Brain pericyte (primary cell): ENCODE data around the gene AJAP1.

Experiments used
- DNase-seq: peaks from one replicate; pipeline ENCODE4 v3.0.0-alpha.2; 2012; ENCODE audit warnings: low read depth, low spot score

AJAP1 gene

DNA sequence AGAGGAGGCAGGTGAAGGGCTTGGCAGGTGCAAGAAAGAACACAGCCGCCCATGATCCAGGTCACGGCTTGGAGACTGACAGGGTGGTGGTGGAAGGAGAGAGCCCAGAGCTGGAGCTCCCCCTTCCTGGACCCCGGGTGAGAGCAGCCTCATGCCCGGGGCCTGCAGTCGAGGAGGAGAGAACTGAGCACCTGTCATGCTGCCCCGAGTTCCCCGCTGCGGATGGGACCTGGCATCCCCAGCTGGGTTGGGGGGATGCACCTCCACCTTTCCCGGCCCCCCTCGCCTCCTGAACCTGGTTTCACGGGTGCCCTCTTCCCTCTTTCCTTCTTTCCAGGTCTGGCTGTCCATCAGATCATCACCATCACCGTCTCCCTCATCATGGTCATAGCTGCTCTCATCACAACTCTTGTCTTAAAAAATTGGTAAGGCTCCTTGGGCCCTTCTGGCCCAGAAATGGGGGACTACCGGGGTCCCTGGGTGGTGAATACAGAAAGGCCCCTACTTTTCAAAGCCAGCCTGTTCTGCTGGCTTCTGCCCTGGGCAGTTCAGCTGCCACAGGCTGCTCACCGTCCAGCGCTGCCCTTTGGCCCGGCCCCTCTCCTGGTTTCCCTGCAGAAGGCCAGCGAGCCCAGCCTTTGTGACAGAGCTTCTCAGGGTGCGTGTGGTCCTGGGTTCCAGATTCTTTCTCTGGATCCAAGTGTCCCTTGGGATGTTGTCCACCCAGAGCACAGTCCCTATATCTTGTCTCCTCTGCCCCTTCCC lies 115.3 kb downstream of the AJAP1 start:
- no peak for DNase-seq

GRCh38 chr1:4770713-4771112 lies 116.3 kb downstream of the AJAP1 start:
- DNase-seq: no peak

- no peak for DNase-seq
Observed at GRCh38 chr1:4771267-4771666, 116.9 kb downstream of the AJAP1 start.

DNA sequence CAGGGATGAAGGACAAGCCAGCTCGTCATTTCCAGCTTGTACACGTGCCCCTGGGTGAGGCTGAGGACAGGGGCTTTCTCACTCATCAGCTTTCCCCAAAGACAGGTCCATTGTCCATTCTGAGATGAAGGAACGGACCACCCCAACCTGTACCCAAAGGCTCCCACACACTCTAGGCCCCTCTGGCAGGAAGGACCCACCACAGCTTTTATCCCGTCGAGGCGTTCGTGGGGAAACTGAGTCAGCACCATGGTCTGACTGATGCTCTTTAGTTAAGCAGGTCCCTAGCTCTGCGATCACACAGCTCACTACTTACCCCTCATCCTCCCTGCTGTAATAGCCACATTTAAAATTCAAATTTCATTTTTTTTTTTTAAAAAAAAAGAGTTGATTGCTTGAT lies 117.3 kb downstream of the AJAP1 start:
- no peak for DNase-seq

DNA sequence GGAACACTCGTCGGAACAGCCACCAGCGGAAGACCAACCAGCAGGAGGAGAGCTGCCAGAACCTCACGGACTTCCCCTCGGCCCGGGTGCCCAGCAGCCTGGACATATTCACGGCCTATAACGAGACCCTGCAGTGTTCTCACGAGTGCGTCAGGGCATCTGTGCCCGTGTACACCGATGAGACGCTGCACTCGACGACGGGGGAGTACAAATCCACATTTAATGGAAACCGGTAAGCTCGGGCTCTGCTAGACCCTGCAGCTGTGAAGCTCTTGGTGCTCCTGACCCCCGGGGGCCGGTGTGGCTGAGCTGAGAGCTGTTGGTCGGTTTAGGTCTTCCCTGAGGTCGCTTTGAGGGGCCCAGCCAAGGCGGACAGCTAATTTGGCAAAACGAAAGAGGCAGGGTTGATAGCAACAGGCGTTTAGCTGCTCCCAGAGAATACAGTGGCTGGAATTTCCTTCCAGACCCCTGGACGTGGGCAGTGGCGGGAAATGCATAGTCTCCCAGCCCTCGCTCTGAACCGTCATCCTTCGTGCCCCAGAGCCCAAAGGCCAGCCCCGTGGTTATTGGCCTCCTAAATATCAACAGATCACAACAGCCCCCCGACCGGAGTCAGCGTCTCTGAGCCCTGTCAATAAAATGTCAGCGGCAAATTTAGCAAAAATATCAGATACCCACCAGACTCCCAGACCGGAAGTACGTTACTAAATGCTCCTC lies 118.0 kb downstream of the AJAP1 start:
- no peak for DNase-seq

DNA sequence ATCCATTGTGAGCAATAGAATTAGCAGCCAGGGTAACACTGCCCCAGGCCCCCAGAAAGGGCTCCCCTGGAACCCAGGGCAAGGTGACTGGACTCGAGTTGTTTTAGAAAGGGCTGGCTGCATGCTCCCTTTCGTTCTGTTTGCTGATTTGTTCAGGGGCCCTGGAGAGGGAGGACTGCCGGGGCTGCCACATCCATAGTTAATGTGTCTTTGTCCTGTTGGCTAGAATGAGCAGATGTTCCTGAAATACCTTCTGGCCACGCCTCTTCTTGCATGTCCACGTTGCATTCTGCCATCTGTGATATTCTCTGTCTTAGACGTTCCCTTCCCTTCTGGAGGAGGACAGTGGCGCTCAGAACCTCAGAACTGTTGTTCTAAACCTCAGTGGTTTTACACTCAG lies 118.8 kb downstream of the AJAP1 start:
- DNase-seq: no peak

DNA sequence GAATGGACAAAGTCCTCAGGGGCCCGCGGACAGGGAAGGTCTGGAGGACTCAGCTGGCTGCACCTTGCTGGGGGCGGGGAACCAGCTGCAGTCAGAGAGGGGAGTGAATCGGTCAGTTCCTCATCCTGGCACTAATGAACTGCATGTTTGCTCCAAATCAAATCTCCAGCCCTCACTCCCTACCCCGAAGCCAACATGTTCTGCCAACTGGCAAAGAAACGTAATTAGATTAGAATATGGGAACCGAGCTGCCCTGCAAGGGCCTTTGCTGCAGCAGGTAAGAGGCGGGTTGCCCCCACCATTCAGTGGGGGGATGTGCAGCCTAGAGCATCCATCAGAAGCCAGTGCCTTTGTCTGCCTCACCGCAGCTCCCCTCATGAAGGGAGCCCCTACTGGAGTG lies 121.1 kb downstream of the AJAP1 start:
- no peak for DNase-seq

GRCh38 chr1:4778056-4778455 lies 123.6 kb downstream of the AJAP1 start:
- DNase-seq: no peak

DNA sequence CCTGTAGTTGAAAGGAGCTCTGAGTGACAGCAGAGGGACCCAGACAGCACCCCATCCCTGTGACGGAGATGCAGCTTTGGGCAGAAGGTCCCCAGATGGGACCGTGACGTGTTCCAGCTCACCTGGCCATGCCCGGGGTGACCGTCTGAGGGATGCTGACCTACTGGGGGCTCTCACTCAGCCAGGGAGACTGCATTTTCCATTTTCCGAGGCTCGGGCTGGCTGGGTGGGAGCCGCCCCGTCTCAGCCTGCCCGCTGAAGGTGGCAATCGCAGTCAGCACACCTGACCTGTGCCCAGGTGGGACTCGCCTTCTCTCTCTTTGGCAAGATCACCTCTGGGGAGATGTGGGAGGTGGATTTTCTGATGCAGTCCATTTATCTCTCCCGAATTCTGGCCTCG lies 127.2 kb downstream of the AJAP1 start:
- DNase-seq: no peak

- no peak for DNase-seq
Observed at GRCh38 chr1:4784761-4785160, 130.4 kb downstream of the AJAP1 start.

GRCh38 chr1:4786055-4786454 lies 131.6 kb downstream of the AJAP1 start:
- DNase-seq: no peak

DNA sequence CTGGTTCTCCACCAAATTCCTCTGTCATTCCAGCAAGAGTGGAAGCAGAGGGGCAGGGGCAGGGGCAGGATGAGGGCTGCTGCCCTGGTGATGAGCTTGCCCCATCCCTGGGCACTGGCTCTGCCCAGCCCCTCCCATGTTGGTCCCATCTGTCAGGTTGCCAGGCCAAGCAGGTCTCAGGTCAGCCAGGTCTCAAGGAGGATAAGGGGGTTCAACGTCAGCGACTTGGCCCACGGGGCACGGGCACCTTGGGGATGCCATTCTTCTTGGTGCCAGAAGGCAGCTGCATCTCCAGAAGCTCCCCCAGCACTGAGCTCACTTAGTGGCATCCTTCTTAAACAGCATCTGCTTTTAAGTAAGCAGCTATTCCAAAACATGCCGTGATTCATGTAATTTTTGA lies 133.1 kb downstream of the AJAP1 start:
- DNase-seq: no peak

GRCh38 chr1:4792565-4792964 lies 138.2 kb downstream of the AJAP1 start:
- no peak for DNase-seq

DNA sequence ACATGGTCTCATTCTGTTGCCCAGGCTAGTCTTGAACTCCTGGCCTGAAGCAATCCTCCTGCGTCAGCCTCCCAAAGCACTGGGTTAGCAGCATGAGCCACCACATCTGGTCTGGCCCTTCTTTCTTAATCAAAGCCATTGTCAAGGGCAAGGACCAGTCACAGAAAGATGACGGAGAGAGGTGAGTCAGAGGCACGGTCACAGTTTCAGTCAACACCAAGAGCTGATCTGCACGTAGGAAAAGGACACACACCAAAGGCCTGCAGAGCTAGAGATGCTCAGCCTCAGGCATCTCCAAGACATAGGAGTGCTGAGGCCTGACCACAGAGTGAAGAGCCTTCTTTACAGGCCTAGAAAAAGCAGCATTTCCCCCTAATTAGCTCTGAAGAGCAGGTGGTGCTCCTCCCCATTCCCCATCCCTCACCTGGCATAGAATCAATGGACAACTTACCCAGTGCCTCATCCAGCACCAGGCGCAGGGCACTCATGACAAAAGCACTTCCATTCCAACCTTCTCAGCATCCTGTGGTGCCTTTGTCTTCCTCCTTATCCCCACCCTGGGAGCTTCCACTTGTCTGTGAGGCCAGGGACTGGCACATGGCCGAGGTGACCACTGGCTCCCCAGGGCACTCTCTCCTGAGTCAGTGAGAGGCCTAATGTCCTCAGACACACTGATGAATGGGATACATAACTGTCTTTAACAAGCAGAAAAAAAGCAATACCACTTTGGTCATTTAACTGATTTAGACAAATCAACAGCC lies 139.8 kb downstream of the AJAP1 start:
- DNase-seq: no peak

- no peak for DNase-seq
Observed at GRCh38 chr1:4796161-4797015, 142.0 kb downstream of the AJAP1 start.

GRCh38 chr1:4797016-4797410 lies 142.6 kb downstream of the AJAP1 start:
- no peak for DNase-seq

GRCh38 chr1:4797429-4797828 lies 143.0 kb downstream of the AJAP1 start:
- no peak for DNase-seq

- DNase-seq: no peak
Observed at GRCh38 chr1:4801192-4801924, 146.9 kb downstream of the AJAP1 start.

DNA sequence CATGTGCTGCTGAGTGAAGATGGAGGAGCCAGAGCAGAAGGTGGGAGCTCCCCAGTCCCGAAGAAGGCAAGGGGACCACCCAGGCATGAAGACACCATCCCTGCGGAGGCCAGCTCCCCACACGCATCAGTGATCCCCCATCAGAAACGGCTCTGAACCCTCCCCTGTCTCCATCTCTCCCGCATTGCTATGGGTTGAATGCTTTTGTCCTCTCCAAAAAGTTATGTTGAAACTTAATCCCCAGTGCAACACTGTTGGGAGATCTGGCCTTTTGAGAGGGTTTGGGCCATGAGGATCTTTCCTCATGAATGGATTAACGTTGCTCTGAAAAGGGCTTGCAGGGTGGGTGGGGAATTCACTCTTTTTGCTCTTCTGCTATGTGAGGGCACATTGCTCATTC lies 147.6 kb downstream of the AJAP1 start:
- no peak for DNase-seq

GRCh38 chr1:4803335-4803734 lies 148.9 kb downstream of the AJAP1 start:
- DNase-seq: no peak

DNA sequence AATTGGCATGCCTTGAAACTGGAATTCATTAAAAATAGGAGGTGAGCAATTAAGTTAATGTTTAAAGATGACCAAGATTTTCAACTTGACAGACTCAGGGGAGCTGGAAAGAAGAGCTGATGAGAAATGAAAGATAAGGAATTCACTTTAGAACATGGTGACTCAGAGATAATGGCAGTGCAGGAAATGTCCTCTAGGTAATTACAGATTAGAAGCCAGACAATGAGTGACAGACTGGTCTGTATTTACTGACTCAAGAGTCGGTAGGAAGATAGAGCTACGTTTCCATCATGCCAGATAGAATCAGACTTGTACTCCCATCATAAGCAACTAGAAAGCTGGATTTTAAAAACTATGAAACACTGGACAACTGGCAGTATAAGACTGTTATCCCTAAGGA lies 151.6 kb downstream of the AJAP1 start:
- no peak for DNase-seq
